HepG2 (cell line): ENCODE results near the gene CBLN3. TPM values are rescaled to one million over a fixed set of nuclear protein-coding genes. Genes with fewer than 3 reads are reported as not detected.

Experiments used
- AFF4 ChIP-seq: sonication (generic); formaldehyde crosslinking; IDR thresholded peaks from 2 replicates; pipeline ENCODE4 v1.4.0; 2020; ENCODE audit warnings: missing genetic modification reagents
- AKNA ChIP-seq: sonication (generic); formaldehyde crosslinking; IDR thresholded peaks from 2 replicates; pipeline ENCODE4 v1.4.0; 2020; ENCODE audit warnings: missing genetic modification reagents, borderline replicate concordance
- ASH2L ChIP-seq: fragments of 300-600, 200-600 bp; sonication (generic); IDR thresholded peaks from 2 replicates; pipeline ENCODE4 v1.7.0; 2017; ENCODE audit warnings: low read depth, mild to moderate bottlenecking, moderate library complexity, mixed read lengths, low read length; ENCODE audit not compliant: insufficient read length
- FLYWCH1 ChIP-seq: sonication (generic); formaldehyde crosslinking; IDR thresholded peaks from 2 replicates; pipeline ENCODE4 v1.8.1; 2023; ENCODE audit warnings: mild to moderate bottlenecking, missing genetic modification reagents
- FOXP1 ChIP-seq, 2 experiments: fragments of 450-650 bp in 1 of 2; IDR thresholded peaks; 2 replicates each; pipeline ENCODE4 v1.6.1; 2017 to 2018; ENCODE audit warnings: antibody characterized with exemption in 1 of 2
- HNF1A ChIP-seq, 2 experiments: sonication (generic) in 1 of 2; formaldehyde crosslinking in 1 of 2; IDR thresholded peaks; 2 replicates each; pipeline versions ENCODE4 v1.4.0 to v1.6.1; 2016 to 2020; ENCODE audit warnings: borderline replicate concordance in 1 of 2, low read depth in 1 of 2, mild to moderate bottlenecking in 1 of 2, missing genetic modification reagents in 1 of 2
- PRPF4 ChIP-seq: fragments of 200-400 bp; formaldehyde crosslinking; IDR thresholded peaks from 2 replicates; pipeline ENCODE4 v1.6.1; 2016; ENCODE audit warnings: low read length, low read depth; ENCODE audit not compliant: poor library complexity, severe bottlenecking
- SP140L ChIP-seq: sonication (generic); formaldehyde crosslinking; IDR thresholded peaks from 2 replicates; pipeline ENCODE4 v1.4.0; 2020; ENCODE audit warnings: missing genetic modification reagents, borderline replicate concordance
- TMF1 ChIP-seq: sonication (generic); formaldehyde crosslinking; IDR thresholded peaks from 2 replicates; pipeline ENCODE4 v1.8.1; 2022; ENCODE audit warnings: low read depth, missing genetic modification reagents
- XRCC5 ChIP-seq: fragments of 200-400 bp; formaldehyde crosslinking; optimal IDR thresholded peaks from 2 replicates; pipeline ENCODE3; 2017; ENCODE audit warnings: mild to moderate bottlenecking, low read length
- ZFP36L2 ChIP-seq: sonication (generic); formaldehyde crosslinking; IDR thresholded peaks from 2 replicates; pipeline ENCODE4 v1.4.0; 2020; ENCODE audit warnings: missing genetic modification reagents
- ZNF232 ChIP-seq: sonication (generic); formaldehyde crosslinking; IDR thresholded peaks from 2 replicates; pipeline ENCODE4 v1.4.0; 2020; ENCODE audit warnings: missing genetic modification reagents, borderline replicate concordance
- ZNF260 ChIP-seq: sonication (generic); formaldehyde crosslinking; IDR thresholded peaks from 2 replicates; pipeline ENCODE4 v1.4.0; 2020; ENCODE audit warnings: missing genetic modification reagents, low read depth, mild to moderate bottlenecking, borderline replicate concordance
- ZNF292 ChIP-seq: sonication (generic); formaldehyde crosslinking; IDR thresholded peaks from 2 replicates; pipeline ENCODE4 v1.8.1; 2022; ENCODE audit warnings: mild to moderate bottlenecking, low read depth, missing genetic modification reagents, borderline replicate concordance
- polyA plus RNA-seq, 8 experiments: library from polyadenylated mRNA; depleted of rRNA in 3 of 8; stranded (reverse) in 7 of 8; unstranded in 1 of 8; fragments of >200 nt; fragmentation: Illumina TruSeq in 4 of 8; extraction: Trizol in 4 of 8; gene quantifications; 2 replicates each; pipeline versions ENCODE4 v1.2.1 to v1.2.3, GENCODE V29; 2011 to 2016; ENCODE audit warnings: low read depth in 4 of 8, missing spikeins in 1 of 8, mixed read lengths in 1 of 8; ENCODE audit not compliant: insufficient read depth in 1 of 8
- total RNA-seq, 5 experiments: library from RNA; depleted of rRNA; stranded (reverse); fragments of >200 nt; fragmentation: Illumina TruSeq; extraction: Trizol; gene quantifications; 2 replicates each; pipeline ENCODE4 v1.2.3, GENCODE V29; 2016; ENCODE audit warnings: low read depth in 1 of 5

CBLN3 gene
- total and polyA plus RNA-seq, 2 of the 13 experiments (the other 11 are each of a cell fraction or from before 2014, with no cell fraction given): 0.66 to 0.98 TPM

- TF ChIP-seq ASH2L (peak; percentile 86), ZNF292 (CRISPR knock-in tag) (peak; percentile 67; the same call in 1 of the 2 replicates), XRCC5 (peak; percentile 63), TMF1 (CRISPR knock-in tag) (0 out of 2 replicates have a peak, but pooled peaks have one; percentile 83), FLYWCH1 (CRISPR knock-in tag) (no peak), HNF1A (IDR thresholded peaks at IDR 0.05; ENCODE audit: low read depth) (no peak), HNF1A (CRISPR knock-in tag; IDR thresholded peaks at IDR 0.05; ENCODE audit: borderline replicate concordance) (peak; percentile 83), PRPF4 (no peak), ZNF260 (CRISPR knock-in tag) (no peak; the same call in 1 of the 2 replicates), FOXP1 (IDR thresholded peaks at IDR 0.05) (no peak), FOXP1 (CRISPR knock-in tag; IDR thresholded peaks at IDR 0.05) (no peak), ZNF232 (CRISPR knock-in tag) (no peak; the same call in 1 of the 2 replicates), ZFP36L2 (CRISPR knock-in tag) (no peak), SP140L (CRISPR knock-in tag) (peak; percentile 37; the same call in 1 of the 2 replicates), AFF4 (CRISPR knock-in tag) (no peak; the same call in 1 of the 2 replicates), AKNA (CRISPR knock-in tag) (no peak)
Observed at GRCh38 chr14:24429395-24430142, at the start of gene CBLN3, which contains the start of gene KHNYN (continued).
